Dermis microvascular lymphatic vessel endothelial cell (primary cell): ENCODE data around the gene RMND5B. TPM values are rescaled to one million over a fixed set of nuclear protein-coding genes. Genes with fewer than 3 reads are reported as not detected.
"Not testable (repeated sequence)": the region's sequence is repeated elsewhere in the genome, so short reads cannot be mapped to it uniquely, and the experiment has no call there.

ENCODE experiments used
- DNase-seq, 2 donors: peaks; one replicate each; pipeline versions ENCODE4 v3.0.0 to v3.0.0-alpha.2; 2010; ENCODE audit warnings: low read depth in 2 of 2
- total RNA-seq: library from RNA; depleted of rRNA; stranded (reverse); fragments of >200 nt; gene quantifications from 2 replicates; pipeline ENCODE4 v1.2.1, GENCODE V29; 2014

Gene RMND5B
- total RNA-seq, 1 donor from 2014 or later: 29.4 TPM

GRCh38 chr5:178170455-178170854, 39.6 kb downstream of the RMND5B start:
- DNase-seq: no peak

- DNase-seq: no peak
These were observed 43.6 kb downstream of the RMND5B start for GRCh38 chr5:178174456-178174855.

GRCh38 chr5:178176791-178177190, 46.0 kb downstream of the RMND5B start:
- no peak for DNase-seq

GRCh38 chr5:178177569-178177968, 46.8 kb downstream of the RMND5B start:
- DNase-seq: no peak

- no peak for DNase-seq
These were observed 49.5 kb downstream of the RMND5B start for GRCh38 chr5:178180141-178180863.

- no peak for DNase-seq
These were observed 51.5 kb downstream of the RMND5B start for GRCh38 chr5:178182158-178182876.

GRCh38 chr5:178186427-178186826, 55.6 kb downstream of the RMND5B start:
- no peak for DNase-seq

- no peak for DNase-seq
These were observed 56.2 kb downstream of the RMND5B start, which contains the start of gene GMCL2 for GRCh38 chr5:178187014-178187413. Gene GMCL2, minus strand, starts transcription at chr5:178187371. Its CDS starts 72 bp downstream, at chr5:178187299.

GRCh38 chr5:178189433-178189832, 58.6 kb downstream of the RMND5B start:
- no peak for DNase-seq

GRCh38 chr5:178191661-178192060, 60.8 kb downstream of the RMND5B start:
- no peak for DNase-seq

GRCh38 chr5:178192244-178192643, 61.4 kb downstream of the RMND5B start:
- no peak for DNase-seq

- no peak for DNase-seq
These were observed 62.0 kb downstream of the RMND5B start for GRCh38 chr5:178192787-178193186.

- no peak for DNase-seq
These were observed 62.5 kb downstream of the RMND5B start for GRCh38 chr5:178193251-178193809.

- DNase-seq: no peak
These were observed 63.2 kb downstream of the RMND5B start for GRCh38 chr5:178194026-178194425.

- no peak for DNase-seq
These were observed 65.5 kb downstream of the RMND5B start for GRCh38 chr5:178196281-178196812.

- DNase-seq: no peak
These were observed 66.2 kb downstream of the RMND5B start for GRCh38 chr5:178196986-178197385.

- DNase-seq: not testable (repeated sequence)
These were observed 67.3 kb downstream of the RMND5B start for GRCh38 chr5:178198151-178198550.

- no peak for DNase-seq
These were observed 67.9 kb downstream of the RMND5B start for GRCh38 chr5:178198706-178199105.

GRCh38 chr5:178199581-178200434, 69.0 kb downstream of the RMND5B start:
- no peak for DNase-seq
